WERI-Rb-1 (cell line): ENCODE results near the gene ATP13A2.

Experiments
- DNase-seq: peaks from one replicate; pipeline ENCODE4 v3.0.0-alpha.2; 2020
- H3K27ac ChIP-seq: fragments of 250-450 bp; sonication (Bioruptor Pico); 2 replicates; pipeline ENCODE4 v1.5.1; 2020; ENCODE audit warnings: mild to moderate bottlenecking, moderate library complexity
- H3K27me3 ChIP-seq: fragments of 250-450 bp; sonication (Bioruptor Pico); 2 replicates; pipeline ENCODE4 v1.5.1; 2021; ENCODE audit warnings: mild to moderate bottlenecking, low read depth, moderate library complexity; ENCODE audit not compliant: insufficient read depth, severe bottlenecking
- H3K36me3 ChIP-seq: fragments of 250-450 bp; sonication (Bioruptor Pico); 2 replicates; pipeline ENCODE4 v1.5.1; 2020; ENCODE audit warnings: mild to moderate bottlenecking, moderate library complexity
- H3K4me3 ChIP-seq: 2 replicates; pipeline ENCODE4 v1.5.1; 2011; ENCODE audit warnings: low read depth, mild to moderate bottlenecking, control low read depth, low read length
- H3K9me3 ChIP-seq: fragments of 250-450 bp; sonication (Bioruptor Pico); 2 replicates; pipeline ENCODE4 v1.5.1; 2021; ENCODE audit warnings: mild to moderate bottlenecking, moderate library complexity; ENCODE audit not compliant: severe bottlenecking
- TF ChIP-seq, protein P1 (sequence below): IDR thresholded peaks from 2 replicates; pipeline ENCODE4 v1.5.1; 2011; ENCODE audit warnings: low read depth, mild to moderate bottlenecking, control low read depth, inconsistent platforms, low read length

Gene ATP13A2

DNA sequence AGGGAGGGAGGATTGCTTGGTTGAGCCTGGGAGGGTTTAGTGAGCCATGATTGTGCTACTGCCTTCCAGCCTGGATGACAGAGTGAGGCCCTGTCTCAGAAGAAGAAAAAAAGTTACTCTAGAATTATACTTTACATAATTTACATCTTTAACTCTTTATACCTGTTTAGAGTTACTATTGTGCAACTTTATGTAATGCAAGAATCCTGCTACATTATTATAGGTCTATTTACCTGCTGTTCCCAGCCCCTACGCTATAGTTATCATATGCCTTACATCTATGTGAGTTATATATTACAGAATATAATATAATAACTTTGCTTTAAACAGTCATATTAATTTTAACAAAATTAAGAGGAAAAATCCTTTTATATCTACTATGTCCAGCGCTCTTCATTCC lies 27.8 kb upstream of the ATP13A2 start:
- H3K36me3 ChIP-seq: peaks cover 61% of the 10 kb centered on the region
- H3K27ac ChIP-seq: no peak overlapping the region
- TF ChIP-seq, protein P1, sequence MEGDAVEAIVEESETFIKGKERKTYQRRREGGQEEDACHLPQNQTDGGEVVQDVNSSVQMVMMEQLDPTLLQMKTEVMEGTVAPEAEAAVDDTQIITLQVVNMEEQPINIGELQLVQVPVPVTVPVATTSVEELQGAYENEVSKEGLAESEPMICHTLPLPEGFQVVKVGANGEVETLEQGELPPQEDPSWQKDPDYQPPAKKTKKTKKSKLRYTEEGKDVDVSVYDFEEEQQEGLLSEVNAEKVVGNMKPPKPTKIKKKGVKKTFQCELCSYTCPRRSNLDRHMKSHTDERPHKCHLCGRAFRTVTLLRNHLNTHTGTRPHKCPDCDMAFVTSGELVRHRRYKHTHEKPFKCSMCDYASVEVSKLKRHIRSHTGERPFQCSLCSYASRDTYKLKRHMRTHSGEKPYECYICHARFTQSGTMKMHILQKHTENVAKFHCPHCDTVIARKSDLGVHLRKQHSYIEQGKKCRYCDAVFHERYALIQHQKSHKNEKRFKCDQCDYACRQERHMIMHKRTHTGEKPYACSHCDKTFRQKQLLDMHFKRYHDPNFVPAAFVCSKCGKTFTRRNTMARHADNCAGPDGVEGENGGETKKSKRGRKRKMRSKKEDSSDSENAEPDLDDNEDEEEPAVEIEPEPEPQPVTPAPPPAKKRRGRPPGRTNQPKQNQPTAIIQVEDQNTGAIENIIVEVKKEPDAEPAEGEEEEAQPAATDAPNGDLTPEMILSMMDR: no peak
- no peak for DNase-seq
- no peak overlapping the region for H3K4me3 ChIP-seq
- no peaks in the 10 kb centered on the region for H3K27me3 ChIP-seq
- no peaks in the 10 kb centered on the region for H3K9me3 ChIP-seq

DNA sequence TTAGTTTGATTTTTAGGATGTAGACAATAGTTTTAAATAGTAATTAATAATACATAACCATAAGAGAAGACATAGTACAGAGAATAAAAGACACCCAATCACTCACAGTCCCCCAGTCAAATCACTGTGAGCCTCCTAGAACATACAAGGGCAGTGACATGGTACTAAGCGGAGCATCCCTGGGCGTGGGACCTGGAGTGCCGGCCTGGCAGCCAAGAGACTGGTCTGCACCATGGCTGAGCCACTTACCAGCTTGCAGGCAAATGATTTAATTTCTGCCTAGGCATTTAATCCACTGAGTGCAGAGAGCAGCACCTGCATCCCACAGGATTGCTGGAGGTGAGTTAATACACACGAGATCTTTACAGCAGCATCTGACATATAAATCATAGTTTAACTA lies 21.8 kb upstream of the ATP13A2 start:
- Histone ChIP-seq H3K4me3 (no peak overlapping the region), H3K27ac (no peak overlapping the region), H3K27me3 (no peaks in the 10 kb centered on the region), H3K36me3 (peaks cover 32% of the 10 kb centered on the region), H3K9me3 (no peaks in the 10 kb centered on the region)
- TF ChIP-seq, protein P1: no peak
- DNase-seq: no peak

DNA sequence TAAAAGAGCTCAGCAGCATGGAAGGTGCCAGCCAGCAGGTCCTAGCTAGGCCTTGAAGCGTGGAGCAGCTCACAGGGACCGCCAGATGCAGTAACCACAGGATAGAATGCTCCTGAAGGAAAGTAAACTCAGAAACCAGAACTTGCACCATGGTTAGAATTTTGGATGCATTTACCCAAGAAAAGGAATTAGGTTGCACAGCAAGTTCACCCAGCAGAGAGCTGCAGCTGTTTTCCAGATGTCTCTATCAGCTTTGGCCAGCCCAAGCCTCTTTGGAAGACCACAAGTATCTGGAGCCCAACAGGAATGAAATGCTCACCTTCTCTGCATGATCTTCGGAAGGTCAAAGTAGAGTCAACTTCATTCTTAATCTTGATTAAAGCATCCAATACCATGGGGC lies 21.0 kb upstream of the ATP13A2 start:
- TF ChIP-seq, protein P1: no peak
- H3K27me3 ChIP-seq: no peaks in the 10 kb centered on the region
- H3K27ac ChIP-seq: no peak overlapping the region
- peaks cover 34% of the 10 kb centered on the region for H3K36me3 ChIP-seq
- no peak for DNase-seq
- no peaks in the 10 kb centered on the region for H3K9me3 ChIP-seq
- H3K4me3 ChIP-seq: no peak overlapping the region

DNA sequence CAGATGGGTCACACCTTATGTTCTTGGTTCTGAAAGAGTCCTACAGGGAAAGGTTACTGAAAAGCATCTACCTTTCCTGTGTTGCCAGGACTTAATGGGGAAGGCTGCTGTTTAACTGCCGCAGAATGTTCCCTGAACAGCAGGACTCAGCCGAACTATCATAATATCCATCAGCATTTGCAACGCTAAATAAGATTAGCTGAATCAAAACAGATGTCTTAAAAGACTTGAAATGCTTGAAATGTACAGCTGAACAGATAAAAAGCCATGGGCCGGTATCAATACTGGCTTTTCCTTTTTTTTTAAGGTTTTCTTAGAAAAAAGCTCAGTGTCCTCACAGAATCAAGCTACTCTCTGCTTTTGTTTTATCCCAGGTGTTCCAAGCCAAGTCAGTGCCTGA lies 19.7 kb upstream of the ATP13A2 start:
- DNase-seq: no peak
- TF ChIP-seq, protein P1: no peak
- Histone ChIP-seq H3K27me3 (no peaks in the 10 kb centered on the region), H3K27ac (no peak overlapping the region), H3K9me3 (no peaks in the 10 kb centered on the region), H3K4me3 (no peak overlapping the region), H3K36me3 (peaks cover 39% of the 10 kb centered on the region)

DNA sequence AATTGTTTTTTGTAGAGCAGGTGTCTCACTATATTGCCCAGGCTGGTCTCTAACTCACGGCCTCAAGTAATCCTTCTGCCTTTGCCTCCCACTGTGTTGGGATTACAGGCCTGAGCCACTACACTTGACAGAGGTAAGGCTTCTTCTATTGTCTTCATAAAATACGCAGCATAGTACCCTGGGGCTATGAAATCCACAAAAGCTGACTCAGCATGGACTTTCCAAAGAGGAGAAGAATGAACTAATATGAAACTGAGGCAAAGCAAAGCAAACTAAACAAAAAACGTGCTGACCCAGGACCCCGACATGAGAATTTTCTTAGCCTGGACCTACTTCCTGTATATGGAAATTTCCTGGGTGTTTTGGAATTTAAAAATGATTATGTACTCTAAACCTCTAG lies 18.5 kb upstream of the ATP13A2 start:
- peaks cover 45% of the 10 kb centered on the region for H3K36me3 ChIP-seq

More for the DNA sequence above, 18.5 kb upstream of the ATP13A2 start:
- H3K27me3 ChIP-seq: no peaks in the 10 kb centered on the region
- H3K4me3 ChIP-seq: no peak overlapping the region
- H3K9me3 ChIP-seq: no peaks in the 10 kb centered on the region
- no peak overlapping the region for H3K27ac ChIP-seq
- DNase-seq: no peak
- TF ChIP-seq, protein P1: no peak
